Activated CD4-positive, alpha-beta T cell treated with anti-CD3 and anti-CD28 coated beads, Interleukin-2, amount 50 U/mL, for 16 hours (primary cell): Measurements from ENCODE around the gene FIBIN.
"Not testable (repeated sequence)": the region's sequence is repeated elsewhere in the genome, so short reads cannot be mapped to it uniquely, and the experiment has no call there.

Experiments used
- DNase-seq: peaks from one replicate; pipeline ENCODE4 v3.0.0-alpha.2; 2020

FIBIN gene

DNA sequence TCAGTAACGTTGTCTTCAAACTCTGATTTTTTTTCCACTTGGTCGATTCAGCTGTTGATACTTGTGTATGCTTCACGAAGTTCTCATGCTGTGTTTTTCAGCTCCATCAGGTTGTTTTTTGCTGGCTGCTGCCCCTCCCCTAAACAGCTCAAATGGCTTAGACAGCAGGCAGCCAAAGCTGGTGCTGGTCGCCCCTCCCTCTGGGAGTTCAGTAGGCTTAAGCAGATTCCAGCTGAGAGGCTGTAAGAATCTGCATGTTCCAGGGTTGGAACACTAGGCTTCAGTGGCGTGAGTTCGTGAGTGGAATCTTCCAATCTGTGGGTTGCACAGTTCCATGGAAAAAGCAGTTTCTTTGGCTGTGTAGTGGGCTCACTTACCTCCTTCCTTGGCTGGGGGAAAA, 10.3 kb upstream of the FIBIN start:
- no peak for DNase-seq

DNA sequence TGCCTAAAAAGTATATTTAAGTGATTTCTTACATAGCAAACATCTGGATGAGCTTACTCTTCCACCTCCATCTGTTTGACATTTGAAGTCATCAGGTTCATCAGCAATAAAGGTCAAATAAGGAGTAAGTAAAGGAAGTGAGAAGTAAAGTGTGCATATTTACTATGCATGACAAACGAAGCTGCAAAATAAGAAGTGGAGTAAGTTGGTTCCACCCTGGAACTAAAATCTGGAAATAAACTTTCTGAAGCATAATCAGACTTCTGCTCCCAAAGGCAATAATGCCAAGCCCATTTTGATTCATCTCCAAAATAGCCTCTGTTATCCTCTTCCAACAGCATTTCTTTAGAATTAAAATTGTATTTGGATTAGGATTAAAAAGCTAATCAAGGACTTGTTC, 8.4 kb upstream of the FIBIN start:
- DNase-seq, result no peak

DNA sequence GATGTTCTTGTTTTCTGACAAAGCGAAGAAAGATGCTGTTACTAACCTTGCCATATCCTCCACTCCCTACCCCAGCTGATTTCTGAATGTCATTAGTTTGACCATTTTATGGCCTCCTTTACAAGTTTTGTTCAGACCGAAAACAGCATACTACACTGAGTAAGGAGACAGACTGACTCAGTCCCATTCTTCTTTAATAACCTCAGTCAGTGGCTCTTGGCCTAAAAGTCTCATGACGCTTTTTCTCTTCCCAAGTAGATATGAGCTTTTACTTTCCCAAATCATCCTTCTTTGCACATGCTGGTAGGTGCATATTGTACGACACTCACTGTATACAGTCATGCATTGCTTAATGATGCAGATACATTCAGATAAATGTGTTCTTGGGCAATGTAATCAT, 8.0 kb upstream of the FIBIN start:
- DNase-seq, result no peak

DNA sequence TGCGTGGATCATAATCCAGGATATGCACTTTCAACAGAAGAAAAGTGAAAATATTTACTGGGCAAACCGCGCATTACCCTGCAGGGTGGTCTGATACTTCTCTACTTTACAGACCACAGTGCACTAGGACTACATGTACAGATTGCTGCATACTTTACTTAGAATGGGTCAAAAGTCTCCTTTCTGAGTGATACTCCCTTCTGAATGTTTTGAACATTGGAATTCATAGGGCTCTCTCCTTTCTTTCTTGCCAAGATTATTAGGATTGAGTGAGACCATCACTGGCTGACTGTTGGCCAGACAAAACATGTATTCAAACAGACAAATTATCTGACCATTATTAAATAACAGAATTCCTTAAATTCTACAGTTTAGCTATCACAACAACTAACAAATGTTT, 6.6 kb upstream of the FIBIN start:
- no peak for DNase-seq

DNA sequence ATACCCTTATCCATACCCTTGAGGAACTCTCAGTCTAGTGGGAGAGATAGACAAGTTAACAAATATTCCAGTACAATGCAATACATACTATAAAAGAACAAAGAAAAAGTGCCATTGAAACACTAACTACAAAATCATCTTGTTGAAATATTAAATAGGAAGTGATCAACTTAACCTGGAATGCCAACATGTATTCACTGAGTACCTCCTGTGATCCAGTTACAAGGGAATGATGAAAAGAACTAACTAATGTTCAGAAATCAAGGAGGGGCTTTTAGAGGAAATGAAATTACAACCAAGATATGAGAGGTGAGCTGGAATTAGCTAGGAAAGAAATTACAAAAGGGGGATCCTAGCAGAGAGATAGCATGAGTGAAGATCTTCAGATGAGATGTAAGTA, 6.2 kb upstream of the FIBIN start:
- DNase-seq, result no peak

DNA sequence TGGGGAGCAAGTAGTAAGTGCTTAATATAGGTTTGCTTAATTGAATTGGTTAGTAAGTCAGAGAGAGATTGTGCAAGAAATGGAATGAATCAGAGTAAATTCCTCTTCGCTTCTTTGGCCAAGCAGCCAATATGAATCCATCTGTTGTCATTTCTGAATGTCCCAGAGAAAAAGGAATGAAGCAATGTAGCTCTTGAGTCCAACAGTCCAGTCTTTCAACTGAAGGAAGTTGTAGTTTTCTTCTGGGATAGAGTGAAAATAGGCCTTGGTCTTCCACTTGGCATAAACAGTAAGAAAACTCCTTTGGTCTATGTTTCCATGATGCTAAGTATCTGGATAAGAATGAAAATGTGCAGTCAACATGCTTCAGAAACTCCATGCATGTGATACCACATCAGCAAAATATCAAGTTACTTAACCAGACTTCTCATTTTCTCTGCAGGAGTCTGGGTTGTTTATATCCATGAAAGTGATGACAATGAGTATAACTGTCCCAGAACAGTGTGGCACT, 1.8 kb upstream of the FIBIN start:
- no peak for DNase-seq

DNA sequence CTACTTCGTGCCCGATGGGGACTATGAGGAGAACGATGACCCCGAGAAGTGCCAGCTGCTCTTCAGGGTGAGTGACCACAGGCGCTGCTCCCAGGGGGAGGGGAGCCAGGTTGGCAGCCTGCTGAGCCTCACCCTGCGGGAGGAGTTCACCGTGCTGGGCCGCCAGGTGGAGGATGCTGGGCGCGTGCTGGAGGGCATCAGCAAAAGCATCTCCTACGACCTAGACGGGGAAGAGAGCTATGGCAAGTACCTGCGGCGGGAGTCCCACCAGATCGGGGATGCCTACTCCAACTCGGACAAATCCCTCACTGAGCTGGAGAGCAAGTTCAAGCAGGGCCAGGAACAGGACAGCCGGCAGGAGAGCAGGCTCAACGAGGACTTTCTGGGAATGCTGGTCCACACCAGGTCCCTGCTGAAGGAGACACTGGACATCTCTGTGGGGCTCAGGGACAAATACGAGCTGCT, 751 bp downstream of the FIBIN start:
- DNase-seq, result no peak

DNA sequence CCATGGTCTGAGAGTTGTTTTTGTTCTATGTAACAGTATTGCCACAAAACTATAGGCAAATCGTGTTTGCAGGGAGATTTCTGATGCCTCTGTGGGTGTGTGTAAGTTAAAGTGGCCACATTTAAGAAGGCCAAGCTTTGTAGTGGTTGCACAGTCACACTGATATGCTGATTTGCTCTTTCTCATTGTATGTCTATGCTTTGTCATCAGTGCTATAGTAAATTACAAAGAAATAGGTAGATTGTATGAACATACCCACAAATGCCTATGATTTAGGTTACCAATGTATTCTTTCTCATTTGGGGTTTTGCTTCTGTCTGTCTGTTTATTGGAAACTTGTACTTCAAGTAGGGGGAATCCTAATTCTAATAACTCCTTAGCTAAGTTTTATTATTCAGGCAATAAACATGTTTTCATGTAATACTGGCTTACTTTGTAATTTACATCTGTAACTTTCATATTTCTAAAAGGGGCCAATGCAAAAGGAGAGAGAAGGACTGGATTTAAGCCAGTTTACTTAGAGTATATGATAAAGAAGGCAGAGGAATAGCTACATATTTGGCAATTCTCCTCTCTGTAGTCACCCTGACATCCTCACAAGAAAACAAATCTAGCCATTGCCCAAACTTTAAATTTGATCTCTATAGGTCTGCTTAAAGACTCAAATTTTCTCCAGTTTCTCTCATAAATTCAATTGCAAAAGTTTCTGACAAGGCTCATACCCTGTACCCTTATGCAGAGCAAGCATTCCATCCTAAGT, 2.0 kb downstream of the FIBIN start:
- no peak for DNase-seq

DNA sequence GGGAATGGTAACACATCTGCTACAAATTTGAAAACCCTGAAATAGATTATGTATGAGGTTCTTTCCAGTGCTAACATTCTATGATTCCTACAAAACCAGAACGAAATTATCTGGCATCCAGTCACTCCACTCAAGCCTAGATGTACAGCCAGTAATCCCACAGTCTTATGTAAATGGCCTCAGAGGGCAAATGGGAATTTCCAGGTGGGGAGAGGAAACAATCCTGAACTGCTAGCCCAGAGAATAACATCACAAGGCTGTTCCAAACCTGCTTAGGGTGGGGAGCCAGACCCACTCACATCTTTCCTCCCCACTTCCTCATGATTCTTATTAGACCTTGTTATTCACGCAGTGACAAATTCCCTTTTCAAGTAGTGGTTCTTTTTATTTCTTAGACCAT, 3.5 kb downstream of the FIBIN start:
- no peak for DNase-seq

DNA sequence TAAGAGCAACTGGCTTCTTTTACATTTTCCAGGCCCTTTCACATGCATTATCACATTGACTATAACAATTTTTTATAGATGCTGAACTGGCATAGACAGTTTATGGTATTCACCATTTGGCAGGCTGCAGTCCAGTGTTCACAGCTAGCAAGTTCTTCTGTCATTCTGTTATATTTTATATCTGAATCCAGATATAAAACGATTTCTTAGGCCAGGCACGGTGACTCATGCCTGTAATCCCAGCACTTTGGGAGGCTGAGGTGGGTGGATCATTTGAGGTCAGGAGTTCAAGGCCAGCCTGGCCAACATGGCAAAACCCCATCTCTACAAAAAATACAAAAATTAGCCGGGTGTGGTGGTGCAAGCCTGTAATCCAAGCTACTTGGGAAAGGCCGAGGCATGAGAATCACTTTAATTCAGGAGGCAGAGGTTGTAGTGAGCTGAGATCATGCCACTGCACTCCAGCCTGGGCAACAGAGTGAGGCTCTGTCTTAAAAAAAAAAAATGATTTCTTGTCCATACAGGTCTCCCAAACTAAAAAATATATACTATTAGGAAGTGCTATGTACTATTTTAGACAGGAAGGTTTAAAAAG, 7.3 kb downstream of the FIBIN start:
- not testable (repeated sequence) for DNase-seq

DNA sequence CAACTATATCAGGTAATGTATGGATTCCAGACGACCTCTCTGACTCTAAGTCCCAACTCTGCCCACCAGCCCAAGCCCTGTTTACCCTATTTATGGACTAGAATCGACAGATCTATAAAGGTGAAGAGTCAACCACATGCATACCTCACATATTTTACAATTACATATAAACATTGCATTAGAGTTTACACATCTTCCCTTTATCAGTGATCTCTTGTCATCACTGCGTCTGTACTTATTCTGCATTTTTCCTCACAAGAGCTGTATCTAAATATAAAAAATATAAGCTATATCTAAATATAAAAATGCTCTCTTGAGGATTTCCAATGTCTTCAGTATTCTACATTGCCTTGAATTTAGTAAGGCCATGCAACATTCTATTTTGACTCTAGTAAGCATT, 8.5 kb downstream of the FIBIN start:
- DNase-seq, result no peak

DNA sequence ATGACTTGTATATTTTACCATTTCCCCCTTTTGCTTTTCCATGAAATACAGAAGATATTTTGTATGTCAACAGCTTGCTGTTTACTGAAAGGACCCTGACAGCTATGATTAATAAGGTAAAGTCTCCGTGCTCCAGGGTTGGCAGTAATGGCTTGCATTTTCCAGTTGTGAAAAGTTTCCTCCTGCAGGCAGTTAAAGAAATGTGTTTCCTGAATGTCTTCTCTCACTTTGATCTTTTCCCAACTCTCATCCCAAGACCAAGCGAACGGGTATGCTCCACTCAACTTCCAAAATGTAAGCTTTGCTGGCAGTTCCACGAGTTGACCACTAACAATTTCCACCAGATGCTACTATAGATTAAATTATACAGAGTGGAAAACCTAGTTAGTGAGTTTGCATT, 8.9 kb downstream of the FIBIN start:
- no peak for DNase-seq

DNA sequence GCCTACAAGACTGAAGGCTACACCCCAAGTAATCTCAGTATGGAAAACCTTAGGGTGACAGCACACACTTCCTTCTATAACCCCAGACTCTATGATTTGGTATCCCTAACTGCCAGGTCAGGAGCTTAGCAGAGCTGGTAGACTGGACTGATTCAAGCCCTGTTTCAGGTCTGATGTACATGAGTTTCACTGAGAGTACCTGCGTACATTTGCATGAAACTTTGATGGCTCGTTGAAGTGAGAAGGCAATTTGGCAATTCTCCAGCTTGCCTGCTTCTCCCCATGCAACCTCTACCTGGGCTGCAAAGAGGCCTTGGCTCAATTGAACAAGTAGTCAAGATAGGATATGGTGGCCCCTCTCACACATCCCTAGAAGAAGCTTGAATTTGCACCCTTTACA, 10.2 kb downstream of the FIBIN start:
- no peak for DNase-seq

DNA sequence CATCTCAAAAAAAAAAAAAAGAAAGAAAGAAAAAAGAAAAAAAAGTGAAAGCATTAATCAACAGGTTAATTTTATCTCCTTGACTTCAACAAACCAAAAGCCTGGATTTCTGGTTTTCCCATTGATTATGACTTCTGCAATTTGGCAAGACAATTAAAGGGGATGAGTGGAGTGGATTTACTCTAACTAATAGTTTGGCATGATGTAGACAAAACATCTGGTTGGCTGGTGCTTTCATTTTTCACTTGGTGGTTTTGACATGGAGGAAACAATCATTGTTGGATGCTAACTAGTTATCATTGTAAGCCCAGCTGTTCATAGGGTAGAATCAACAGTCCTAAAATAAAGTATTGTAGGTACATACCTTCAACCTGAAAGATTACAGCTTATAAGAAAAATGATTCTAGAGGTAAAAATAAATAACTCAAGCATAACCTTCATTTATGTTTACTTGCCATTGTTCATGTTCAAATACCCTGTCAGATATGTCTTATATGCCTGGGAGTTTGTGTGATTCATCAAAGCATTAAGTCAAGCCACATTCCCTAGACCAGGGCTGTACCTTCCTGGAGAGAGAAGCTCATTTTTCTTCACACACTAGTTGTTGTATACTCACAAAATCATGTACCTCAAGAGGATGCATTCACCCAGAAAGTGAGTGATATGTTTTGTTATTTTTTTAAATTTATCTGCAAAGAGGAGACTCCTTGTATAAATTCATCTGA, 15.1 kb downstream of the FIBIN start:
- no peak for DNase-seq

DNA sequence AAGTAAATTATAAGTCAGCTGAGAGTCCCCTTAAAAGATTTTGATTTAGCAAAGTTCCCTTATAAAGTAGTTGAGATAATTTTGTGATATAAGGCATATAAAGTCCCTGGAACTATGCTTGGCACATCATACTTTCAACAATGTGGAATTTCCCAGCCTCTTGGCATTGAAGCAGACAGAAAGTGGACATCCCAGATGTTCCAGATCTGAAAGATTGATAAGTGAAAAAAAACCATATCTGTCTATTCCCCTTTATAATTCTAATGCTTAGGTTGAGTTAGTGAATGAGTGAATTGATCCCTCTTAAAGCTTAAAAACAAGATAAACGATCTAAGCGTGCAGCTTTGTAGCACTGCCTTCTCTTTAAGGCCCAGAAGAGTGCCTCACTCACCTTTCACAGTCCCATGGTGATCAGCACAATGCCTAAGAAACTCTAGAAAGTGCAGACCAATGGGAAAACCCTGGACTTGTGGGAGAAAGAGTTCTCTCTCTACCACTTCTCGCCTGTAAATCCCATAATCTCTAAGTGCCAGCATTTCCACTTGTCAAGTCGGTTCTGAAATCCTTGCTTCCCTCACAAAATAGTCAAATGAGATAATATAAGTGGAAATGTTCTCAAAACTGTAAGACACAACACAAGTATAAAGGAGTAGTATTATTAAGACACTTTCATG, 17.8 kb downstream of the FIBIN start:
- no peak for DNase-seq

DNA sequence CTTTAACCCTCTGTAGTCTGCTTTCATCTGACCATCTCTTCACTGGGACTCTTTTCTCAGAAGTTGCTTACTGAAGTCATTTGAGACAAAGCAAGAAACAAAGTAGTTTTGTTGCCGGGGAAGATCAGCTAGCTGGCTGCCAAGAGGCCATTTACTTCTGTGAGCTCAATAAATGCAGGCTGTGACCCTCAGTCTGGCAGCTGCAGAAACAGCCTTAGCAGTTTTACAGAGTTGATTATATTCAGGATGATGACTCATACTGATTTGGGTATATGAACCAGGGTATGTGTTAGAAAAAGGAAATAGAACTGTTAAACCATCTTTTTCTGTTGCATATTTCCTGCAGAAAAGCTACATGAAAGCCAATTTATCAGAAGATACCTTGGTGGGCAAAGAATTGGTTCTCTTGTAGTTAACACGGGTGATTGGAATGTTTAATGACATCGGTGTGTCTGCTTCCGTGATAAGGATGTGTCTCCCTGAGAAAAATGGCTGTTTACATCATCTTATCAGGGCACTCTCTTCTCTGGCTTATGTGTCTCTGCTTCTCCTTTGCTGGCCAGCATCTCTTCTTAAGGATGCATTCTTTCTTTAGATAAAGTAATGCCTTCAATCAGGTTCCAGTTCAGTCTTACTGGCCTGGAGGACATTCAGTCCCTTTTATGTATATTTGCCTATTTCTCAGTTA, 18.5 kb downstream of the FIBIN start:
- peak; percentile 0 for DNase-seq

DNA sequence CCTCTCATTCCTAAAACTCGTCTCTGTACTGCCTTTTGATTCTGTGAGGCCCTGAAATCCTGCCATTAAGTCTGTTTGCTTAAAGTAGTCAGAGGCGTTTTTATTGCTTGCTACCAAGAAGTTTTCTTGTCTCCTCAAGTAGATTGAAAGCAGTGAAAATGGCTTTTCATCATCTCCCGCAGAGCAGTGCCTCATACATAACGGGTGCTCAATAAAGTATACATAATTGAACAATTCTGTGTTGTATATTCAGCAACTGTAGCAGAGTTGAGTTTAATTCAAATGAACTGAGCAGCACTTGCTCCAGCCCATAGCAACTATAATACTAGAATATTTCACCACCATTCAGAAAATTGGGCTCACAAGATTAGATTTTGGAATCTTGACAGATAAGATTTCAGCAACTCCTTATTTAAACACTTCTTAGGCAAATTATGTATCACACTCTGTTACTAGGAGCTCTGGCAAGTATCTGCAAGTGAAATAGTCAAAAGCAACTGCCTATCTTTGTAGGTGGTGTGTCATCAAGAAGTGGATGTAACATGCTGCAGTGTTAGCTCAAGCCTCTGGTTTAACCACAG, 20.0 kb downstream of the FIBIN start:
- no peak for DNase-seq

DNA sequence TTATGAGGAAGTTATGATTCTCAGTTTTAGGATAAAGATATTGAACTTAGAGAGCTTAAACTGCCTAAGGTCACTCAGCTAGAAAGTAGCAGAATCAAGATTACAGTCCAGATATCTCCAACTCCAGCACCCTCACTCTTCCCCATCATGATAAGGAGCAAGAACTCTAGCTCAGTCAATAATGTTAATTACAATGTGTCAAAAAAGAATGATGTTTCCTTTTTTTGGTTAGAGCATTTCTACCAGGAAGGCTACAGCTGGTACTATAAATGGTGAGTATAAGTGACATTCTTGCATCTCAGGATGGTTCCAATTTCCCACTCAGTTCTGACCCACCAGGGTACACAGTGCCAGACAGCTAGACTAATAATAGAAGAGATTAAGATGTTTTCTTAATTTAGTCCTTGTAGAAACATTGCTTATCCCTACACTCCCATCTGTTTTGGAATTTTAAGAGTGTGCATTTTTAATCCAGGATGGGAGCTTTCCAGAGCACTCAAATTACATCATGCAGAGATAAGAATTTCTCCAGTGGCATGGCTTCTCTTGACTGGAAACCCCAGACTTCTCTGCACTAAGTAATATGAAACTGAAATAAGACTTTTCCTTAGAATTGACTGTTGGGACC, 25.1 kb downstream of the FIBIN start:
- no peak for DNase-seq

DNA sequence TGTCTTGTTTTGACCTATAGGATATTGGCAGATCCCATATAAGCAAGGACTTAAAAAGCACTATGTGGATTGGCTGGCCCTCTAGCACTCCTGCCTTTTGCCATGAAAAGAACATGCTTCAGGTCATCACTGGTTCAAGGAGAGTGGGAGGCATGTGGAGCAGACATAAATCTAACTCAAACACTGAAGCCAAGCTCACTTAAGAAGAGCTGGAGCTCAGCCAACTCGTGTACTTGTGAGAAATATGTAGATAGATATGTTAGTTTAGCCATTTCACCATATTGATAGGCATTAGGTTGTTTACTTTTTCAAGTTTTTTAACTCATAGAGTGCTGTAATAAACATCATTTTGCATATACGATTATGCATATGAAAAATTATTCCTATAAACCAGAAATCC, 26.8 kb downstream of the FIBIN start:
- DNase-seq, result no peak

DNA sequence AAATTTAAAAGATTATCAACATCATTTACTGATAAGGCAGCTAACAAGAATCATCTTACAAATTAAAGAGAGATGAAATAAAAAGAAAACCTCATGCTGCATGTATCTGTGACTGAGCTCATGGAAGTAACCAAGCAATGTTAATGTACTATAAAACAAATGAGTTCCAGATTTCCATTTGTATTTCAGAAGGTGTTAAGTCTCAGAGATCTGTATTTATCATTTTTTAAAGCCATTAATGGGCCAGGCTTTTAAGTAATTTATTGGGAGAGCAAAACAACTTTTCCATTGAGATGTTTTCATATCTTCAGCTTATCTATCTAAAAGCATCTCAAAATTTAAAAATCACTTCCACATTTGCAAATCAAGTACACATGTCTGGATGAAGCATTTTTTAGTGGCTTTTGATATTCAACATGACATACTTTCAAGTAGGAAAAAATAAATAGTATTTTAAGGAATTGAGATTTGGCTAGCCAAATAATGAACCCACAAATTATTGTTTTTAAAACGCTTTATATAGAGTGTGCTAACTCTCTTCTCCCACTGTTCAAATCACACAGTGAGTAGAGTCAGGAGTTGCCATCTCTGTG, 28.8 kb downstream of the FIBIN start:
- DNase-seq, result no peak

DNA sequence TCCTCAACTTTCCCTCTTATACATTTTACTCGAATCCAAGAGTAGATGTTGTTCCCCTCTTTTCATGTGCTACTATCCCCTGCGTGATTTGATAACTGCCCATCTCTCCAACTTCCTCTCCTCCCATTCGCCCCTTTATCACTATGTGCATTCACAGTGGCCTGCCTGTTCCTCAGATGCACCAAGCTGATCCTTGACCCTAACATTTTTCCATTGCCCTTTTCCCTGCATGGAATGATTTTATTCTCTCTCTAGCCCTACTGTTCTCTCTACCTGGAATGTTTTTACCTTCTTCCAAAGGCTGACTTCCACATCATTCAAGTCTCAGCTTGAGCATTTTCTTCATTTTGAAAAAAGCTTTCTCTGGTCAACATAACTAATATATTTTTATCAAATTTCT, 31.0 kb downstream of the FIBIN start:
- DNase-seq, result no peak
